GM12864 (cell line): Measurements from ENCODE around the gene GREM2.

Experiments
- DNase-seq: peaks from one replicate; pipeline ENCODE4 v3.0.0-alpha.2; 2011; ENCODE audit warnings: low read depth
- H3K4me3 ChIP-seq: 2 replicates; pipeline ENCODE4 v1.5.1; 2011; ENCODE audit warnings: mild to moderate bottlenecking, low read depth, low read length, control low read depth
- TF ChIP-seq, protein P1 (sequence below): IDR thresholded peaks from 2 replicates; pipeline ENCODE4 v1.5.1; 2011; ENCODE audit warnings: low read depth, mild to moderate bottlenecking, moderate library complexity, low read length, control low read depth, inconsistent platforms; ENCODE audit errors: missing control alignments

GREM2 gene

DNA sequence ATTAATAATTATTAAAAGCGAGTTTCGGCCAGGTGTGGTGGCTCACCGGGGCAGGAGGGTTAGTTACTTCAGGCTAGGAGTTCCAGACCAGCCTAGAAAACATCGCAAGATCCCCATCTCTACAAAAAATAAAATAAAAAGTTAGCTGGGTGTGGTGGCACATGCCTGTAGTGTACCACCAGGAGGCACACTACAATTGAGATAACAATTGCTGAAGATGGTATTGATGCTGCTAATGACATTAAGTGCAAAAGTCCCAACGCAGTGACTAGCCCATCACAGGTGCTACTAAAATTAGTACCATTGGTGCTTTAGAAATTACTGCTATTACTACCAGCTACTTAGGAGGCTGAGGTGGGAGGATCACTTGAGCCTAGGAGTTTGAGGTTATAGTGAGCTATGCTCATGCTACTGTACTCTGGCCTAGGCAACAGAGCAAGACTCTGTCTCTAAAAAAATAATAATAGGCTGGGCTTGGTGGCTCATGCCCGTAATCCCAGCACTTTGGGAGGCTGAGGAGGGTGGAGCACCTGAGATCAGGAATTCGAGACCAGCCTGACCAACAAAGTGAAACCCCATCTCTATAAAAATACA lies 156.6 kb downstream of the GREM2 start:
- H3K4me3 ChIP-seq, result no peak overlapping the region
- no peak for DNase-seq
- TF ChIP-seq, protein P1, sequence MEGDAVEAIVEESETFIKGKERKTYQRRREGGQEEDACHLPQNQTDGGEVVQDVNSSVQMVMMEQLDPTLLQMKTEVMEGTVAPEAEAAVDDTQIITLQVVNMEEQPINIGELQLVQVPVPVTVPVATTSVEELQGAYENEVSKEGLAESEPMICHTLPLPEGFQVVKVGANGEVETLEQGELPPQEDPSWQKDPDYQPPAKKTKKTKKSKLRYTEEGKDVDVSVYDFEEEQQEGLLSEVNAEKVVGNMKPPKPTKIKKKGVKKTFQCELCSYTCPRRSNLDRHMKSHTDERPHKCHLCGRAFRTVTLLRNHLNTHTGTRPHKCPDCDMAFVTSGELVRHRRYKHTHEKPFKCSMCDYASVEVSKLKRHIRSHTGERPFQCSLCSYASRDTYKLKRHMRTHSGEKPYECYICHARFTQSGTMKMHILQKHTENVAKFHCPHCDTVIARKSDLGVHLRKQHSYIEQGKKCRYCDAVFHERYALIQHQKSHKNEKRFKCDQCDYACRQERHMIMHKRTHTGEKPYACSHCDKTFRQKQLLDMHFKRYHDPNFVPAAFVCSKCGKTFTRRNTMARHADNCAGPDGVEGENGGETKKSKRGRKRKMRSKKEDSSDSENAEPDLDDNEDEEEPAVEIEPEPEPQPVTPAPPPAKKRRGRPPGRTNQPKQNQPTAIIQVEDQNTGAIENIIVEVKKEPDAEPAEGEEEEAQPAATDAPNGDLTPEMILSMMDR, result peak; percentile 51

DNA sequence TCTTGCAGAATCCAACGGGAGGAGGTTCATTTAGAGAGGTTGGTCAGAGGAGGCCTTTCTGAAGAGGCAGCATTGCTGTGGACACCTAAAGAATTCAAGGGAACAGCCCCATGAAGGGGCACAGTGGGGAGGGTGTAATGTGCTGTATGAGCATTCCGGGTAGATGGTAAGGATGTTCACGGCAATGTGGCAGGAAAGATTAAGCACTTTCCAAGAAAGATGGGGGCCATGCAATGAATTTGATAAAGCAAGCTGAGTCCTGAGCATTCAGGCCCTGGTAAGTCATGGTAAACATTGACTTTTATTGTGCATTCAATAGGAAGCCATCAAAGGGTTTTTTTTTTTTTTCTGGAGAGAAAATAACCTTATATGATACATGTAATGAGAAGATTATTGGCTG lies 166.6 kb downstream of the GREM2 start:
- H3K4me3 ChIP-seq, result no peak overlapping the region
- DNase-seq, result no peak
- TF ChIP-seq, protein P1, result no peak

DNA sequence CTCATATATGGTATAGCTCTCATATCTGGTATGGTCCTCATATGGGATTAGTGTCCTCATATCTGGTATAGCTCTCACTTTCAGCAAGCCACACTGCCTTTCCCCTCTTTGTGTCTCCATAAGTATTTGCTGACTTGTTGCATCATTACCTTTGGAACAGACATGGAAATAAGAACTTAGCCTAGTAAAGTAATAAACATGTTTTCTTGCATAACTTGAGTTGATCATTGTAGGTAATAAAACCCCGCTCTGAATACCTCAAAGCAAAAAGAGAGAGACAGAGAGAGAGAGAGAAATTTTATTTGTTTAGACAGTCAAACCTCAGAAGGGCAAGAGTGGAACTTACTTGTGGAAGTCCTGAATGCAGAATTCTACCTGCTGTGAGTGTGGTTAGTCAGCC lies 170.3 kb downstream of the GREM2 start:
- no peak overlapping the region for H3K4me3 ChIP-seq
- TF ChIP-seq, protein P1, result no peak
- no peak for DNase-seq
